SW480 (cell line): ENCODE data around the gene NEURL1.
"Not testable (repeated sequence)": the region's sequence is repeated elsewhere in the genome, so short reads cannot be mapped to it uniquely, and the experiment has no call there.

ENCODE experiments used
- DNase-seq: peaks from one replicate; pipeline ENCODE4 v3.0.0-alpha.2; 2016; ENCODE audit warnings: low spot score

NEURL1 gene

DNA sequence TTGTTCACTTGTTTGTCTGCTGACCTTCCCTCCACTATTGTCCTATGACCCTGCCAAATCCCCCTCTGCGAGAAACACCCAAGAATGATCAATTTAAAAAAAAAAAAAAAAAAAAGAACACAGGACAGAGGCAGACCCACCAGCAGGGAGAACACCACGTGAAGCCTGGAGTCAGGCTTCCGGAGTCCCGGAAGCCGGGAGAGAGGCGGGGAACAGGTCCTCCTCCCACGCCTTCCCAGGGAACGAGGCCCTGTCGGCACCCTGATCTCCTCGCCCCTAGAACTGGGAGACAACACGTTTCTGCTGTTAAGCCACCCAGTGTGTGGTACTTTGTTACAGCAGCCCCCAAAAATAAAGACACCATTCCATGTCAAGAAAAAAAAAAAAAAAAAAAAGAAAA lies 114.6 kb downstream of the NEURL1 start:
- not testable (repeated sequence) for DNase-seq

DNA sequence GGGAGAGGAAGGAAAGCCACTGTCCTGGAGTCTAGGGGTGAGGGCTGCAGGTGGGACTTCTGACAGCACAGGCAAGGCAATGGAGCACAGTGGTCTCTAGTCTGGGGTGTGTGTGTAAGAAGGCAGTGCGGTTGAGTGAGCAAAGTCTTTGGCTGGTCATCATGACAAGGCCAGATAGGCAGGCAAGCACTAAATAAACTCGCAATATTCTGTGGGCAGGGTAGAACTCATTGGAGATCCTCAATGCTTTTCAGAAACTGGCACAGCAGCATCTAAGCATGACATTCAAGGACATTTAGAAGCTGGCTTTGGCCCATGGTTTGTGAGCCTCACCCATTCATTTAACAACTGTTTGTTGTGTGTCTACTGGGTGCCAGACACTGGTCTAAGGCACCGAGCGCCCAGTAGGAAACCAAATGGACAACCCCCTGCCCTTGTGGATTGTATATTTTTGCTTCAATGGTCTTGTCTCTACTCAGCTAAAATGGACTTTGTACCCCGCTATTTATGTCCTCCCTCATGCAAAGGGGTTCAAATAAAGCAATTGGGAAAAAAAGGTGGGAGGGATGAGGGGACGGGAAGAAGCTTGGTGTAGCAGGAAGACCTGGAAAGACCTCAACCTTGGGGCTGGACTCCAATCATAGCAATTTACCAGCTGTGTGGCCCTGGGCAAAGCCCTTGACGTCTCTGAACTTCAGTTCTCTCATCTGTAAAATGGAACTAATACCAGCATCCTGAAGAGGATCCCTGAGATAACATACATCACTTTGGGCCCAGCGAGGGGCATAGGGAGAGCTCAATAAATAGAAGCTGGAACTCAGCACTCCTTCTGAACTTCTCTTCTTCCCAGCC lies 116.0 kb downstream of the NEURL1 start:
- no peak for DNase-seq

DNA sequence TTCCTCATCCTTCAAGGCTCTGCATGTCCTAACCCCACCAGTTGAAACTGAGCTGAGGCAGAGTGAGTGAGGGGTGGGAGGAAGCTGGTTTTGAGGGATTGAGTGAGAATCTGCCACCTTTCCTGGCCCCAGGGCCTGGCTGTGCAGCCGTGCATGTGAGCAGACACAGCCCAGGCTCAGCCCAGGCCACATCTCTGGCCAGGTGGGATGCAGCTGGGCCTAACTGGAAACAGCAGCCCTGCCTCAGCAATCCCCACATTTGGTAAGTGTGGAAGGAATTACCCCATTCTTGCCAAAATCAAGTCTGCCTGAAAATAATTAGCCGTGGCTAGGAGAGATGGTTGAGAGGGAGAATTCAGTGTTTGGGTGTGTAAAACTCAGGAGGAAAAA lies 116.6 kb downstream of the NEURL1 start:
- DNase-seq = no peak

DNA sequence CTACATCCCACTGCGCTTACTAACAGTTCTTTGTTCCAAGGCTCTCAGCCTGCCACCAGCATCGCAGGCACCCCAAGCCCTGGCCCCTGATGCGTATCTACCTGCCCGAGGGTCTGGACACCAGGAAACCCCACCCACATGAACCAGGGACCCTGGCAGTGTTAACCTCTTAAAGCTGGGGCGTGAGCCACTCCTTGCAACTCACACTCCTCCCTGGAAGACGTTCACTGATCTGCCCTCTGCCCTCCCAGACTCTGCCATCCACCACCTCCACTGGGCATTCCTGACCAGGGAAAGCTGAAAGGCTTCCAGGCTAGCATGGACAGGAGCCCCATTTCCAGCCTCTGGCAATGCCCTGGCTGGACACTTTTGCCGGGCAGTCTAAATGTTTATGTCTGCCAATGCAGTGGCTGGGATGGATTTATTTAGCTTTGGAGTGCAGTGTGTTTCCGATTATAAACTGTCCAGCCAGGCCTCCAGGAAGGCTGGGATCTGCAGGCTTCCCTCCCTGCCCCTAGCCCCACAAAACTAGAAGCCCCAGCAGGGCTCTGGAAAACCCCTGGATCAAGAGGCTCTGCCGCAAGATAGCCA lies 117.5 kb downstream of the NEURL1 start:
- no peak for DNase-seq

DNA sequence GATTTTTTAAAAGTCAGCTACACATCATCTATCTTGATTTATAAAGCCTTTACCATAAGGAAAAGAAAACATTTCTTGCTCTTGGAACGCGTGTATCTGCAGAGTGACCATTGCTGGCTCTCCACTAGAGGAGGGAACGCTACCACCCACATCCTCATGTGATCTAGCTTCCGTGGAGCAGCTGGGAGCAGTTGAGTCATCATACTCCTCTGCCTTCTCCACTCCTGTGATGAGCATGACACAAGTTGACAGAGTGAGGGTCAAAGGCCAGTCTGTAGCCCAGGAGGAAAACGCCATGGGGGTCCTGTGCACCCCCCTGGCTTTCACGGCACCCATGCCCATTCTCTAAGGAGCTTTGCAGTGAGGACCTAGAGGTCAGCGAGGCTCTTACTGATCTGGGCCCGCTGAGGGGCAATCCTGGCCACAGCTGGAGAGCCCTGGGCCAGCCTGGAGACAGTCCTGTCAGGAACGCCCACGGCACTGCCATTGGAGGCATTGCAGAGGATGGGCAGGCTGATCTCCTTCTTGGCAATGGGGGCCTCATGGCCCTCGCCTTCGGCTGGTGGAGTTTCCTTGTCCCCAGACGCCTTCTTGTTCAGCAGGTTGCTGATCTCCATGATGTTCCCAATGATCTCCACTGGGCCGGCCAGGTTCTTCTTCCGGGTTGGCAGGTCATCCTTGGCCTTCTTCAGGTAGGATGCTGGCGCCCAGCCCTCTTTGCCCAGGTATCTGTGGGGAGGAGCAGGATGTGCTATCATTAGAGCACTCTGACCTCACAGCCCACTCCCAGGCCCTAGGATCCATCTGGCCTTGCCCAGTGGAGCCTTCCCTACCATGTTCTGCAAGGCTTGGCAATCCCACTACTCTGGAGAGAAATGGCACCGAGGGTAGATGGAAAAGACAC lies 119.2 kb downstream of the NEURL1 start:
- peak; percentile 24 for DNase-seq

DNA sequence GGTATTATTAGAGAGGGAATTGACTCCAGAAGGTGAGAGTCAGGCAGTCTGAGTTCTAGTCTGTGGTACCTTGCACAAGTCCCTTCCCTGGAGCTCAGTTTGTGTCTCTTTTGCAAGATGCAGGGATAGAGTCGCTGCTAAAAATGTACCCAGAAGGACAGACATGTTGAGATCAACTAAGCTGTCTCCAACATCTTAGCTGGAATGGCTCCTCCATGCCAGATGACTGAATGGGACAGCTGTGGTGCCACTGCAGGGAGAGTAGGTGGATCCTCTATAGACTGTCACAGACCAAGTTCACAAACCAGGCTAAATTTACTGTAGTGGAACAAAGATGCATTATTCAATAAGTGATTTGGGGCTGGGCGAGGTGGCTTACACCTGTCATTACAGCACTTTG lies 120.1 kb downstream of the NEURL1 start:
- DNase-seq = no peak

DNA sequence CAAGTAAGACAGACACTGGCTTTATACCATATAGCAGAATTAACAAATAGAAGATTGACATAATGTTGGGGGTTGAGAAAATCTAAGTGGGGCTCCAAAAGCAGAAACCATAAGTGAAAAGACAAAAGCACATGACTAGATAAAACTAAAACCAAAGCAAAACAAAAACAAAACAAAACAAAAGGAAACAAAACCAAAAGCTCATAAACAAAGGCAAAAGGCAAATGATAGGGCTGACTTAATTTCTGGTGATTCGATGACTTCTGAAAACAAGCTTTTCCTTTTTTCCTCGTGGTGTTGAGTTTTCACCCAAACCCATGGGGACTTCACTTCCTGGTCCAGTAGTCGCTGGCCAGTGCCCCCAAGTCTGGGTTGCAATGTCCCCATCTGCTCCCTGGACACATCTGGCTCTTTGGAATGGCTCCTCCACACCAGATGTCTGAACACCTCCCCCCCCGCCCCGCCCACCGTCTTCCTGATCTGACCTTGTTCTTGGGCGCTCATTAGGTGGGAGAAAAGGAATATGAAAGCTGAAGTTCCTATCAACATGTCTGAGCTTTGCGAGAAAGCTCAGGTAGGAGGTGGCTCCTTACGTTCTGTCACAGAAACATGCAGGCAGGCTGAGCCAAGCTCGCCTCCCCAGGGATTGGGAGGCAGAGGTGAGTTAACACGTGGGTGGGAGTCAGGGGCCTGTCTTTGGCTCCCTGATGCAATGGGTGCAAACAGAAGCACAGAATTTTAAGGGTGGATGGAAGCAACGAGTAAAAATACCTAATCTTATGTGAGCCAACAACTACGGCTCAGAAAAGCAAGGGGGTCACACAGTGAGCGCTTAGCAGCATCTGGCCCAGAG lies 121.0 kb downstream of the NEURL1 start:
- DNase-seq = no peak

DNA sequence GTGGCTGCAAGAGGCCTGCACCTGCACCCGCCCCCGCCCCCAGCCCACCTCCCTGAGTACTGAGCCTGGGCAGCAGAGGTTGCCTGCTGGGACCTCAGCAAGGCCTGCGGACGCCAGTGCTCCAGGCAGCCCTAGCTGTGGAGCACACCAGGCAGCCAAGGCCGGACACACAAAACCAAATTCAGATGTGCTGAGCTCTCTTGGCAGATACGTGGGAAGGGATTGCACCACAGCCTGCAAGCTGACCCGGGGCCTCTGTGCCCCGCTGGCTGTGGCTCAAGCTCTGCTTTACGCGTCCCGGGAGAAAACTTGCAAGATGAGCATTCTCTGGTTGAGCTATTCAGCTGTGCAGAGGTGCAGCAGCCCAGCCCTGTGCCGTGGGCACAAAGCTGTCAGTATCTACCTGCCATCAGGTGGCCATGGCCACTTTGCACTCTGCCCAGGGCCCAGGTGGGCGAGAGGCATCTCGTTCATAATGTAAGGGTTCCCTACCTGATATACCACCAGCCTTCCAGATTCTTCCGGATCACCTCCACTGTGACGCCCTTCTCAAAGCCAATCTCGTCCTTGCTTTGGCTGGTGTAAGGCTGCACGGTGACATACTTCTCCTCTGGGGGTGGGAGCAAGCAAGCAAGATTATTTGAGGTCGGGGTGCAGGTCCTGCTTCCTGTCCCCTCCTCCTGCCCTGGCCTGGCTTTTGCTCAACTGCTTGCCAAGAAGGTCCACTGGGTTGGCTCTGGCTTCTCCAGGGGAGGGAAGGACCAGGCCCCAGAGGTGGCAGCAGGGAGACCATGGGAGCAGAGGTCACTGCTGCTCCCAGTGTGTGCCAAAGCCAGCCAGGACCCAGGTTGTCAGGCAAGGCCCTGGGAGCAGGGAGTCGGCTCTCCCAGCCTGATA lies 123.4 kb downstream of the NEURL1 start:
- DNase-seq = no peak

DNA sequence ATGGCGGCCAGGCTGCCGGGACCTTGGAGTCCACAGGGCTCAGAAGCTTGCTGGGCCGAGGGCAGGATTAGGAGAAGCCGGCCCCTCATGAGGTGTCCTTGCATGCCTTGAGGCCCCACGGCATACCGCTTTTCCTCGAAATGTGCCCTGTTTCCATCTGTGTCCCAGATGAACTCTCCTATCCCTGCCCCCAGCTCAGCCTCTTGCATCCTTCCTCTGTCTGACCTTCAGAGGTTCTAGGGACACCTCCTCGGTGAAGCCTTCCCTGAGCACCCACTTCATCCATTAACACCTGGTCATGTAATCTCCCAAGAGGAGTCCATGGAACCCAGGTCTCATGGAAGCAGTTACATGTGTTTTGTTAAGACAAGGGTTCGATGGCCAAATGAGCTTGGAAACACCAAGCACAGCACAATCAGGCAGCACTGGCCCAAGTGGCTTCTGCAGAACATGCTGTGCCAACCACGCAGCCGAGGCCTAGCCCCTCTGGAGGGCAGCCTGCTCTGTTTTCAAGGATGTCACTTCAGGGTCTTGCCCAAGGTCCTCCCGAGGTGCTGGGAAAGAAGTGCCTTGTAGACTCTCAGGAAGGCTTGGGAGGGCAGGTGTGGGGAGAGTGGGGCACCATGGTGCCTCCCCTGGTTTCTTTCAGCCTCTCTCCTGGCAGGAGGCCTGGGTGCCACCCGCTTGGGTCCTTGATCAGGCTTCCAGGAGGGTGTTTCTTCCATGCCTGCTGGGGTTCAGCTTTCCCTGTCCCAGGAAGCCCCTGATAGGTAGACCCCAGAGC lies 124.3 kb downstream of the NEURL1 start:
- no peak for DNase-seq

DNA sequence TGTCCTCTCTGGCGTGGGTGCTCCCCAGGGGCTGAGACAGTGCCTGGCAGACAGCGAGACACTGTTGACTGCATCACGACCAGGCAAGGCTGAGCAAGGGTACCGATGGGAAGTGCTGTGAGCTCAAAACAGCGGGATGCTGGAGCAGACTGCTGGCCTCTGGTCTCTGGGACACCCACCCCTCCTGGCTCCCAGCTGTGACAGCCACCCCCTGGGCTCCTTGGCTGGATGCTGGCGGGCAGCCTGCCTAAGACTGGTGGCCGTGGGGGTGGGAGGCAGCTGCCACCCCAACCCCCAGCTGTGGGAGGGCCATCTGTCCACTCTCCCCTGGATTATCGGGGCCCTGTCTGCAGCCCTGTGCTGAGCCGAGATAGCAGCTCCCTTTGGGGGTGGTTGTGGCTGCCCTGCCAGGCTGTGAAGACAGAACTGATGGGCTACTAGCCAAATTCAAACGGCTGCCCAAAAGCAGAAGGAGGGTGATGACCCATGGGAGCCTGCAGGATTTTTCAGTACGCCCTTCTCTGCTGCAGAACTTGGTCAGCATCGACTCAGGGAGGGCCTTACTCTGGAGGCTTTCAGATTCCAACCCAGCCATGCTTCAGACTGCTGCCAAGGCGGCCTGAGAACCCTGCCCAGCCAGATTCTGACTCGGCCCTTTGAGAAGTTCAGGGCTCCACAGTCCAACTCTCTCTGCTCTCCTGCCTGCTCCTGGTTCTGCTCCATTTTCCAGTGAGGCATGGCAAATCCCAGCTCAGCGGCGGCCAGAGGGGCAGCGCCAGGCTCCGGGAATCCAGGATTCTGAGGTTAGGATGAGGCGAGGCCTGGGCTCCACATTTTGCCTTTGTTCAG lies 125.3 kb downstream of the NEURL1 start:
- DNase-seq = no peak

DNA sequence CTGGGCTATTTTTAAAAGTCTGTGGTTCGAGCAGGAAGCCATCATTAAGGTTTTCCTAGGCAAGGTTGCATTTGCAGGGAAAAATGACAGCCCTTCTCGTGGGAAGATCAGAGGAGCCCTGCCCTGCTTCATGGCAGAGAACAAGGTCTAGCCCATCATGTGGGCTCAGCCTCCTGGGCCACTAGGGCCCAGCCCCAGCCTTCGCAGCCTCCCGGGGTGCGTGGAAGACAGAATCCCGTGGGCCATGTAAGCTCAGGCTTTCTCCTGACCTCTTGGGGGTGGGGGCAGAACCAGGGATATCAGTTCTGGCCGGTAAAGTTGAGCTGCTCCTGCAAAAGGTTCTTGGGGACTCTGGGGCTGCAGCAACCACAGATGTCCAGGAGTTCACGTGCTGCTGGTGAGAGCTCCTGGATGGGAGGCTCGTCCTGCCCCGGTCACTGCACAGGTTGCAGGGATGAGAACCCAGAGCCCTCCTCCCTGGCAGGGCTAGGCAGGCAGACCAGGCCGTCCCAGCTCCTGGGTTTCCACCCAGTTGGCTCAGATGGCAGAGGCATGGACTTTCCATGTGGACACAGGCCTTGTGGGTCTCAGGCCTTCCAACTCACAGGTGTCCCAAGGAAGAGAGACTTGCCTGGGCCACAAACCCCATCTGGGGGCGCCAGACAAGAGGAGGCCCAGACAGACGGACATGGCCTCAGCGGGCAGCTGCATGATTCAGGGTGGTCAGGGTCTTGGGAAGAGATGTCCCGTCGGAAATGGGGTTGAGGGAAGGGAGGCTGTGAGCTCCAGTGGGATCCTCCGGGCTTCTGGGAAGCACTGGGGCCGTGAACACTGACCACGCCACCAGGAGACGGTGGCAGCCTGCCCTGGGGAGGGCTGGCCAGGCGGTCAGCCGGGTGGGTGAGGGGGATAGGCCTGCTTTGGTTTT lies 126.2 kb downstream of the NEURL1 start:
- no peak for DNase-seq

DNA sequence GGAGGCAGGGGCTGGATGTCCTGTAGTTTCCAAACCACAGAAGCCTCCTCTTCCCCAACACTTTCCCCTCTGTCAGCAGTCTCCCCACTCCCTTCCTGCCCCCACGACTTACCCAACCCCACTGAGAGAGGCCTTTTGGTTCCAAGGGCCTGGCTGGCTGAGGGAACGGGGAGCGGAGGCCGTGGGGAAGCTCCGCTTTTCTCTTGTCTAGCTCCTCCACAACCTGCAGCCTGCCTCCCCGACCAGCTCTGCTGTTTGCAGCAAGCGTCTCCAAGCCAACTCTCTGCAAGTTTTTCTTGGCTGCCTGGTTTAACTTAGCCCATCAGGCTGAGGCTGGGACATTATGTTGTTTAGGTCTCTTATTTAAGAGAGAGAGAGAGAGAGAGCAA lies 126.8 kb downstream of the NEURL1 start:
- DNase-seq = no peak

DNA sequence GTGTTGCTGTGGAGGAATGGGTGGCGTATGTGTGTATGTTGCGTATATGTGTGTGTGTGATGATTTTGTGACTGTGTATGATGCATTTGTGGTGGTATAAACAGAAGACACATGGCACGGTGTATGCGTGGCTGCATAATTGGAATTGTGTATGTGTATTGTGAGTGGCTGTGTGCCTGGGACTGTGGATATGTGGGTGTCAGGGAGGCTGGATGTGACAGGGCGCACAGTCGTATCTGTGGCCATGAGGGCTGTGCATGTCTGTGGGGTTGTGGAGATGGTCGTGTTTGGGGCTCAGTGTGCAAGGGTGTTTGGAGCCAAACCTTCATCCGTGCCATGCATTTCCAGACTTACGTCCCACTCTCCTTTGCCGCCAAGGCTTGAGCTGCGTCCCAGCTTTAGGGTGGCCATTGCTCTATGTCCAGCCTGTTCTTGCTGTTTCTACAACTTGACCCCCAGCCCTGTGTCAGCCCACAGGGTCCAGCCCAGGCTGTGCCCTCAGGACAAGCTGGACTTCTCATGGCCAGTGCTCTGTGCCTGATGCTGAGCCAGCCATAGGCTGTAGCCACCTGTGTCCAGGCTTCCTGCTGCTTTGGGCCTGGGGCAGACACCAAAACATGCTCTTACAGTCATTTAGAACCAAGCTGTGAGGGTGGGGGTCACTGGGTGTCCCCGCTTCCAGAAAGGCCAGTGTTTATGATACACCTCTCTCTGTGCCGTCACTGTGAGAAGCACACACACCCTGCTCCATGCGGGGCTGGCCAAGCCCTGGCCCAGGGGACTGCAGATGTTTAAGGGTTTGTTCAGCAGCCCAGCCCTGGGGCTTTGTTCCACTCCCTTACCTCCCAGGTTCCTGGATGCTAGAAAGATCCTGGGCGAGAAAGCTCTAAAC lies 127.6 kb downstream of the NEURL1 start:
- no peak for DNase-seq

DNA sequence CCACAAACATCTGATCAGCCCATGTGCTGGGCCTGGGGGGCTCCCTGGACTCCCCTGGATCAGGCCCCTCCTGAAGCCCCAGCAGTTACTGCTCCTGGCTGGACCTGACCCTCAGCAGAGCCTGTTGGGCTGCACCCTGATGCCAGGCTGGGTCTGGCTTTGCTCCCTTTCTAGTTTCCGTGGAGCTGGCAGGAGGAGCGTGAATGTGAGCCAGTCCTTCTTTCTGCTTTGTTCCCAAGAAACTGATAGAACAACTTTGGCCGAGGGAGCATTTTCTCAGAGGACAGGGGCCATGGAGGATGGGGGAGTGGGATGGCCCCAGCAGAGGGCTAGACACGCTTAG lies 128.2 kb downstream of the NEURL1 start:
- no peak for DNase-seq

DNA sequence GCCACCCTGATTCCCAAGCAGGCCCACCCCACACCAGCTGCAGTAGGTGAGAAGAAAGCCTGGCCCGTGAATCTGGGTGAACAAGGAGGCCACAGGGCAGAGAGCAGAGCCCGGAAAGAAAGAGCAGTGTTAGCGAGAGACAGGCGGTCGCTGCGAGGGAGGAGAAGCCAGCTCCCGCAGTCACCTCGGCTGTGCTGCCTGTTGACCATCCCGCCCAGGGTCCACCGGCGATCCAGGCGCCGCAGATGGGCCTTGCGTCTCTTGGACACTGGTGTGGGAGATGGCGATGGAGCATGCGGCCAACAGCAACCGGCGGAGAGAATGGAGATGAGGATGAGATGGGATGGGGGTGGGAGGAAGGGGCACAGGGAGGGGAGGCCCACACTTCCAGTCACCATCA lies 128.8 kb downstream of the NEURL1 start:
- DNase-seq = no peak

DNA sequence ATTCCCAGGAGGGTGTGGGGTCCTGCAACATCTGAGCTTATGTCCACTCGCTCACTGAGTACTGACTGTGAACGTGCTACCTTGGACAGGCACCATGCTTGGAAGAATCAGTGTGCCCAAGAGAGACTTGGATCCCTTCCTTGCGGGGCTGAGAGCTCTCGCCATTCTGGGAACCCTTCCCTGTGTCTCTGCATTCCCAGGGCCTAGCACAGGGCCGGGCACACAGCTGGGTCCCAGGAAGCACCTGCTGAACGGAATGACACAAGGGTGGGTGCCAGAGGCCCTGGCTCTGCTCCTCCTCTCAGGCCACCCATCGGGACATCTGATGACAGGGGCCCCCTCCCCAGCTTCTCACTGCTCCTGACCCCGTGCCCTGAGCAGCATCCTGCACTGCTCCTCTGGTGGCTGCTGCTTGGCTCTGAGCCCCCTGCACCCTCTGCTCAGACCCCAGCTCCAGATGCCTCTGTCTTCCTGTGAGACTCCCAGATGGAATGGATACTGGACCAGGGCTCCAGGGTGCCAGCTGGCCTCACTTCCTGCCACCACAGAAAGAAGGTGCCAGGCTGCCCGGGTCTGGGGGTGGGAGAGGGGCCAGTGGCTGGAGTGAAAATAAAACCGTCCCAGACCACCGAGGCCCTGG lies 129.6 kb downstream of the NEURL1 start:
- no peak for DNase-seq

DNA sequence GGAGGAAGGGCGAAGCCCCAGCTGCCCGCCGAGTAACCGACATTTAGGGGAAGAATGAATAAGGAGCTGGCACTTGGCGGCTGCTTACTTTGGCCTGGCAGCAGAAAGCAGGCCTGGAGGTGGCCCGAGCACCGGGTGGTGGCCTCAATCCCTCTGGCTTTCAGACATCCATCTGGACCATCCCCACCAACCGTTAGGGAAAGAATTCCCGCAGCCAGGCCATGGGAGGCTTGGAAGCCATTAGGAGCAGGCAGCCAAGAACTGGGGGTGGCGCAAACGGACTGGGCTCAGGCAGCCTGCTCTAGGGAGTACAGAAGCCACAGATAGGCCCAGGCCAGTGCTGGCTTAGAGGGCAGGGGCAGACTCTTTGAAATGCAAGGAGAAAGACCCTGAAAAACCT lies 132.7 kb downstream of the NEURL1 start:
- no peak for DNase-seq
